CD4-positive, alpha-beta T cell treated with Interleukin-21 for 1 hour (primary cell): ENCODE data around the gene MFN2.
"Not testable (repeated sequence)": the region's sequence is repeated elsewhere in the genome, so short reads cannot be mapped to it uniquely, and the experiment has no call there.

ENCODE experiments used
- DNase-seq: peaks from one replicate; pipeline ENCODE4 v3.0.0-alpha.2; 2020

MFN2 gene

DNA sequence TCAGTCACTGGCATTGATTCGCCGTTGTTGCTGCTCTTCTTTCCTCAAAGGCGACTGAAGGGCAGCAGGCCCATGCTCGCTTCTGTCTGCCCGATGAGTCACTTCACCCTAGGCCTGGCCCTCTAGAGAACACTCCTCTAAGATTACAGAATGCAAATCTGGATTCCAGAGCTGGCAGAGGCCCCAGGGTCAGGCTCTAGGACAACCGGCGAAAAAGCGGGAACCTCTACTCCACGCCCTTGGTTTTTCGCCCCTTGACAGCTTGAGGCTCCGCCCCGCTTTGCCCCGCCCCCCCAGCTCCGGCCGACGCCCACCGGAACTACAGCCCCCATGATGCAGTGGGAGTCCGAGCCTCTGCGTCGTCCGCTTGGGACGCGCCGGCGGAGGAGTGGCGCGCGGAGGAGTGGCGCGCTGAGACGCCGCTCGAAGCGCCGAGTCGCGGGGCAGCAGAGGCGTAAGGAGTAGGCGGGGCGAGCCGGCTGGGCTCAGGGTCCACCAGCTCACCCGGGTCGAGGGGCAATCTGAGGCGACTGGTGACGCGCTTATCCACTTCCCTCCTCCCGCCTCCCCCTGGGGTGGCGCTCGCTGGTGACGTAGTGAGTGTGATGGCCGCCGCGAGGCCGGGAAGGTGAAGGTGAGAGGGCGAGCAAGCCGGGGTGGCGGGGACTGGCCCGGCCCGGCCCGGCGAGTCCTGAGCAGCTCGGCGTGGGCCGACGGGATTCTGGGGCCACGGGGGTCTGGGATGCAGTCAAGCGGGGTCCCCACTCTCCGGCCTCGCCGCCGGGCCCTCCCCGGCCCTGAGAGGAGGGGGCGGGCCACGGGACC is at the start of gene MFN2:
TSS of gene MFN2 (plus strand) at position 594 of the 825 bp plus-strand sequence. CDS start 8,725 bp downstream, outside the sequence.
- DNase-seq = peak; percentile 92

DNA sequence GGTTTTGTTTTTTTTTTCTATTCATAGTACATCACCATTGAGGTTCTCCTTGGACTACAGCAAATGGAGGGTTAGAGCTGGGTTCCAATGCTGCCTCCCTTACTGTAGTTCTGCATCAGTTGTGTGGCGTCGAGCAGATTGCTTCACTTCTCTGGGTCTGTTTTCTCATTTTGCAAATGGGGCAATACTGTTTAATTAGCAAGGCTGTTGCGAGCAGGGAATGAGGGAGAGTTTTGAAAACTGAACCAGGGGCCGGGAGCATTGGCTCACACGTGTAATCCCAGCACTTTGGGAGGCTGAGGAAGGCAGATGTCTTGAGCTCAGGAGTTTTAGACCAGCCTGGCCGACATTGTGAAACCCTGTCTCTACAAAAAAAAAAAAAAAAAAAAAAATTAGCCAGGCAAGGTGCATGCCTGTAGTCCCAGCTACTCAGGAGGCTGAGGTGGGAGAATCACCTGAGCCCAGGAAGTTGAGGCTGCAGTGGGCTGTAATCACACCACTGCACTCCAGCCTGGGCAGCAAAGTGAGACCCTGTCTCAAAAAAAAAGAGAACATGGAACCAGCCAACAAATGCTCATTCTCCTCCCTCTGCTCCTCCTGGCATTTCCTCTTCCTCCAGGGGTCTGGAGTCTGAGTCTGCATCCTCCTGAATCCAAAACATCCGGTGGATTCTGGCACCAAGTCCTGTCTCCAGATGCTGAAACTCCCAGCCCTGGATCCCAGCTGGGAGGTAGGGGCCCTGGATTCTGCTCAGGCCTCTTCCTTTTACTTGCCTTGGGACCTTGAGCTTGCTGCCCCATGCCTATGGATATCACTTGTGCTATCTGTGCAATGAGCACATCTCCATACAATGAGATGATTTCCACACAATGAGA is 49.4 kb upstream of the MFN2 start:
- no peak for DNase-seq

DNA sequence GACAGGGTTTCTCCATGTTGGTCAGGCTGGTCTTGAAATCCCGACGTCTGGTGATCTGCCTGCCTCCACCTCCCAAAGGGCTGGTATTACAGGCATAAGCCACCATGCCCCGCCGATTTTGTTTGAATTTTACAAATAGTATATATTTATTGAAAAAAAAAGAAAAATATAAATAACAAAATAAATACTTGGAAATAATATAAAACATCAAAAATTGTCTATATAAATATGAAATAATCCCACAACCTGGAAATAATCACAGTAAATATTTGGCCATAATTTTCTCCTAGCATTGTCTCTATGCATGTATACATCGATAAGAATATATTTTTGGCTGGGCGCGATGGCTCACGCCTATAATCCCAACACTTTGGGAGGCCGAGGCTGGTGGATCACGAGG is 48.4 kb upstream of the MFN2 start:
- no peak for DNase-seq

DNA sequence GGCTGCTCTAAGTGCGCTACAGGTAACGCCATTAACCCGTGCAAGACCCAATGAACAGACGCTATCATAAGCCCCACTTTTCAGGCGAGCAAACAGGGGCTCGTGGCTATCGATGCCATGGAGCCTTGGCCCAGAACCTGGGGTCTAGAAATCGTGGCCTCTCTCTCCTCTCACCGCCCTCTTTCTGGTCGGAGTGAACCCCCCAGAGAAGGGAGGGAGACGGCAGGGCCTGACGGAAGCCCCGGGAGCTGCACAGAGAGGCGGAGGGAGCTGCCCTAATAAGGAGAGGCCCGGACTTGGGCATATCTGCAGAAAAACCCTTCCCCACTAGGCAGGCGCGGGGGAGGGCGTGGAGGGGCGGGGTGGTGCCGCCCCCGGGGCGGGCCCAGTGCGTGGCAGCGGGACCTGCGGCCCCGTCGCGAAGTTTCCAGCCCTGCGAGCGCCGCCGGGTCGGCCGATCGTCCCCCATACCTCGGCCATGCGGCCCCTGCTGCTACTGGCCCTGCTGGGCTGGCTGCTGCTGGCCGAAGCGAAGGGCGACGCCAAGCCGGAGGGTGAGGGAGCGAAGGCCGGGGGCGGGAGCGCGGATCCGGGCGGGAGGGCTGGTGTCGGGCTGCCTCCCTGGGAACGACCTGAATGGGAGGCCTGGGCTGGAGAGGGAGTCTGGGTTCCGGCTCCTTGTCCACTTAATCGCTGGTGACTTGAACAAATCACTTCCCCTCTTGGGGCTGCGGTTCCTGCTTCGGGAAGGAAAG is 45.8 kb upstream of the MFN2 start, which contains the start of gene PLOD1:
TSS of gene PLOD1 (plus strand) at position 416 of the 755 bp plus-strand sequence. CDS start at position 479, 63 bp downstream.
- DNase-seq = peak; percentile 90

GRCh38 chr1:11935057-11935412 is 45.2 kb upstream of the MFN2 start:
- DNase-seq = no peak

GRCh38 chr1:11935733-11936132 is 44.5 kb upstream of the MFN2 start:
- not testable (repeated sequence) for DNase-seq

DNA sequence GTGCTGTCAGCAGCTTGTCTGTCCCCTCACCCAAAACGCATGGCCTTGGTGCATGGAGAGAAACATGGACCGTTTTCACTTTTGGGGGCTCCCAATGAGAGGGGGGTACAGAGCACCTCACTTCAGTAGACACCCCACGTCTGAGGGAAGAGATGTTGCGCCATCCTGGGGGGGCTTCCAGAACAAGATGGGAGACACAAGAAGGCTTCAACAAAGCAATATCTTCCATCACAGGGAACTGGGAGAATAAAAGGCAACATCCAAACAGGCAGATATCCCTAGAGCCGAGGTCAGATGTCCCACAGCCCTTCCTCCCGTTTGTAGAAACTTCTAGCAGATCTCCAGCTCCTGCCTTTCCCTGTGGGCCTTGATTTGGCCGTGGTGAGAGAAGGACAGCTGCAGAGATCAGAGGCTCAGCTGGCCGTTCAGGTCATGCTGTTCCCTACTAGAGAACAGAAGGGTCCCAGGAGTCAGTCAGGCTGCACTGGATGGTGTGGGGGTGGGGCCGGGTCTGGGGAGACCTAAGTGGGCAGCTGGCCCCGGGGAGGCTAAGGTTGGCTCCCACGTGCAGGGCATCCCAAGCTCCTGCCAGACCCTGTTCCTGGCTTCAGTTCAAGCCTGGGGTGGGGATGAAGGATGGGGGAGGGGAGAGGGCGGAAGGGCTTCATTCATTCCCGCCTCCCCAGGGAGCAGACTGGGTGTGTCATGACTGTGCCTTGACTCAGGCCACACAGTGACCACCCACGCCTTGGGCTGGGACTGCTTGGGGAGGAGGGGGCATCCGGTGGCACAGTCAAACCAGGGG is 41.3 kb upstream of the MFN2 start:
- DNase-seq = no peak

- not testable (repeated sequence) for DNase-seq
Measured at GRCh38 chr1:11939794-11940193, 40.5 kb upstream of the MFN2 start.

- no peak for DNase-seq
Measured at GRCh38 chr1:11940260-11940921, 39.9 kb upstream of the MFN2 start.

DNA sequence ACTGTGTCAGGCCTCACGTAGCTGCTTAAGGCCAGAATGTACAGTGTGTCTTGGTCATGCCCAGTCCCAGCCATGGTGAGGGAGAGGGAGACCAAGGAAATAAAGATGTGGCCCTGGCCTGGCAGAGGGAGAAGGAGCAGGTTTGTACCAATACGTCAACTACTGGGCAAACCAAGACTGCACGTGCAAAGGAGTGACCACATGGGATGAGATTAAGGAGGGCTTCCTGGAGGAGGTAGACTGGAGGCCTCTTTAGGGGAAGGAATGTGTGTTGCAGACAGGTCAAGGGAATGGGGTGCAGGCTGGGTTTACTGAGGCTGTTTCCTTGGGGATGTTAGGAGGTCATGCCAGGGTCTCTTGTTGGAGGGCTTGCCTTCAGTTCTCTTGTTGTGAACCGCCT is 38.0 kb upstream of the MFN2 start:
- no peak for DNase-seq

- DNase-seq = no peak
Measured at GRCh38 chr1:11943619-11944018, 36.6 kb upstream of the MFN2 start.

DNA sequence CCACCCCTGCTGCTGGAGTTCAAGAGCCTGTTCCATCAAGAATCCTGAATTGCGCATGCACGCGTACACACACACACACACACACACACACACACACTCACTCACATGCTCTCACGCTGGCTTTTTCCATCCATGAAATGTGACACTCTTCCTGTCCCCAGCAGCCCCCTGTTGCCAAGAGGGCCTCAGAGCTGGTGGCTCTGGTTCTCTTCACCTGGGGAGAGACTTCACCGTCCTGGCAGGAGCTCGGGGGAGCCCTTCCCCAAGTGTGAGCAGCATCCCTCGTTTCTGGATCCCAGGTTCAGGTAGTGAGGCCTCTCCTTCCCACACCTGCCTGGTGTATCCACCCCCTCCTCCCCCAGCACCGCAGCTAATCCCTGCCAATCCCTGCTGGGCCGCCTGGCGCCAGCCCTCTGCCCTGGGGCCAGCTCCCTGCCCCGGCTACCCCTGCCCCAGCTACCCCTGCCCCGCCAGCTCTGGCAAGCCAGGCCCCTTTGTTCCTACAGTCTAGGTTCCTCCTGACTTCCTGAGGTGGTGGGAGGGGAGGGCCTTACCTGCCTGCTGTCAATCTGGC is 35.8 kb upstream of the MFN2 start:
- no peak for DNase-seq

- DNase-seq = no peak
Measured at GRCh38 chr1:11946647-11947046, 33.6 kb upstream of the MFN2 start.

GRCh38 chr1:11948822-11949458 is 31.3 kb upstream of the MFN2 start:
- no peak for DNase-seq

- DNase-seq = no peak
Measured at GRCh38 chr1:11951901-11952300, 28.3 kb upstream of the MFN2 start.

- peak; percentile 24 for DNase-seq
Measured at GRCh38 chr1:11952455-11953109, 27.7 kb upstream of the MFN2 start.

DNA sequence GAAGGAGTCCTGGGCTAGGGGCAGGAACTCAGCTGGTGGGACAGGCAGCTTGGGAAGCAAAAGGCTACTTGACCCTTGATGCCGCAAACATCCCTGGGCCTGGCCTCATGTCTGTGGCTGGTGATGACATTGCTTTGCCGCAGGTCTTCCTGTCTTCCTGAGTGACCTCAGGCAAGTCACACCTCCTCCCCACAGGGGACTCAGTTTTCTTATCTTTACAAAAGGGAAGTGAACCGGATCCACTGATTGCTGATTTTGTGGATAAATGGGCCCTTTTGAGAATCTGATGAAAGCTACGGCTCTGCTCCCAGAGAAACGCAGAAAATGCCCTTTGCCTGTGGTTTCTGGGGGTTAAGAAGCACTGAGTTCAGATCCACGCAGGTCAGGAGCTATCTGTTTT is 25.0 kb upstream of the MFN2 start:
- DNase-seq = no peak

DNA sequence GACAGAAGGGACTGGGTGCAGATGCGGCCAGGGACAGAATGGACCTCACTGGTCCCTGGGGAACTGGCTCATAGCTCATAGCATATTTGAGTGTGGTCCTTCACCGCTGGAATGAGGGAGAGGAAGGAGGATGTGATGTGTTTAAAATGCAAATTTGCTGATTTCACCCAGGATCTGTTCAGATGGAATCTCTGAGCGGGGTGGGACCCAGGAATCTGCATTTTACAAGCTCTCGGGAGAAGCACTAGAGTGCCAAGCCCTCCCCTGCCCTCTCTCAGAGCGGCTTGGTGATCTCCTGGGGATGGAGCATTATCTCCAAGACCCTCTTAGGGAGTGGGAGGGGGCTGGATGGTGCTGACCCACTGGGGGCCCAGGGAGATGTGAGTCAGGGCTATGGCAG is 22.8 kb upstream of the MFN2 start:
- no peak for DNase-seq

GRCh38 chr1:11957897-11958296 is 22.3 kb upstream of the MFN2 start:
- no peak for DNase-seq

- DNase-seq = no peak
Measured at GRCh38 chr1:11960276-11960675, 20.0 kb upstream of the MFN2 start.
